ENCODE results near the gene USP40.

- TF ChIP-seq CTCF (IDR thresholded peaks at IDR 0.05; ENCODE audit: control extremely low read depth in 1 of 3, insufficient read depth in 1 of 3, low read depth in 1 of 3, low read length in 3 of 3) (no peak), SRF (IDR thresholded peaks at IDR 0.05; ENCODE audit: low read depth, low read length) (no peak), ATF3 (IDR thresholded peaks at IDR 0.05; ENCODE audit: insufficient read depth, low read depth, low read length) (no peak), EZH2 (IDR thresholded peaks at IDR 0.05; ENCODE audit: low read depth, low read length, severe bottlenecking) (no peak), ZNF274 (IDR thresholded peaks at IDR 0.05; ENCODE audit: borderline replicate concordance, extremely low read depth, low read length) (no peak)
These were observed 119.8 kb downstream of the USP40 start for GRCh38 chr2:233446606-233447305.
